GM18858 (cell line): ENCODE measurements around the gene PMIS2.
A peak's percentile ranks its signal among the peaks of the same experiment; 100 is the strongest.
"Not testable (repeated sequence)": the region's sequence is repeated elsewhere in the genome, so short reads cannot be mapped to it uniquely, and the experiment has no call there.

ENCODE experiments used
- ATAC-seq: cut with Tn5 transposase; IDR thresholded peaks from one replicate; pipeline ENCODE4 v1.9.1; 2021; ENCODE audit not compliant: unreplicated experiment

Gene PMIS2

DNA sequence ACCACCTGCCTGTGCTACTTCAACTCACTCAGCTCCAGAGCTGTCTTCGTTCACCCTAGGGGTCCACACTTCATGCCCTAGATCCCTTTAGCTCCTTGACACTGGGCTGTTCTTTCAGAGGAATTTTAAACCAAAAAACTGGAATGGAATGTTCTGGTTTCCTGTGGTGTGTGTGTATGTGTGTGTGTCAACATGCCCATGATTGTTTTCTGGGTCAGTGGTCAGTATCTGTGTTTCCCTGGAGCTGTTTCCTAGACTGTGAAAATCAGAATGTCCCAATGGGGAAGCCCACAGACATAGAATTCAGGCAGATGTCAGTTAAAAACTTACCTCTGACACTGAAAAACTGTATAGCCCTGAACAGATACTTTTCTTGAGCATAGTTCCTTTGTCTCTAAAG is 1.3 kb downstream of the PMIS2 start:
- ATAC-seq = no peak

DNA sequence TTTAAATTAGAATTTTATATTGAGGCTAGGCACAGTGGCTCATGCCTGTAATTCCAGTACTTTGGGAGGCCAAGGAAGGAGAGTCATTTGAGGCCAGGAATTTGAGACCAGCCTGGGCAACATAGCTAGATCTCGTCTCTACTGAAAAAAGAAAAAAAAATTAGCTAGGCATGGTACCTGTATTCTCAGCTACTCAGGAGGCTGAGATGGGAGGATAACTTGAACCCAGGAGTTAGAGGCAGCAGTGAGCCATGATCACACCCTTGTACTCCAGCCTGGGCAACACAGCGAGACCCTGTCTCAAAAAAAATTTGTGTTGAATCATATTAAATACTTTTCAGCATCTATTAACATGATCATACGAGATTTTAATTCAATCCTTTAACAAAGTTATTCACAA is 4.9 kb downstream of the PMIS2 start:
- ATAC-seq = no peak

DNA sequence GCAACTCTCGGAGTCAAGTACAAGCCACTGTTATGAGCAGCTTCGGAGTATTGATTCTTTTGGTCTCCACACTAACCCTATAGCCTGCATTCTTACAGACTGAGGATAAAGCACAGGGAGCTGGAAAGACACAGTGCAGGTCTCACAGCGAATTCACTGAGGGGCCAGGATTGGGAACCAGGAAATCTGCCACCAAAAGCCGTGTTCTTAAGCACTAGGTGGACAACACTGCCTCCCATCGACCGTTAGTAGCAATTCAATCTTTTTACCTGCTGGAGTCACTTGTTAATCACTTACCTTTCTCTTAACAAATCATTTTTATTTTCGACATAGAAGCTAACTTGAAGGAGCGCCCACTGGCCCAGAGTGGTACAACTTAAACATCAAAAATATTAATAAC is 6.3 kb downstream of the PMIS2 start:
- ATAC-seq = no peak

DNA sequence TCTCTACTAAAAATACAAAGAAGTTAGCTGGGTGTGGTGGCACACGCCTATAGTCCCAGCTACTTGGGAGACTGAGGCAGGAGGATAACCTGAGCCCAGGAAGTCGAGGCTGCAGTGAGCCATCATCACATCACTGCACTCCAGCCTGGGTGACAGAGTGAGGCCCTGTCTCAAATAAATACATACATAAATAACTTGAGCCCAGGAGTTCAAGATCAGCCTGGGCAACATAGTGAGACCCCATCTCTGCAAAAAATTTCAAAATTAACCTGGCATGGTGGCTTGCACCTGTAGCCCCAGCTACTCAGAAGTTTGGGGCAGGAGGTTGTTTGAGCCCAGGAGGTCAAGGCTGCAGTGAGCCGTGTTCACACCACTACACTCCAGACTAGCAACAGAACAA is 9.1 kb downstream of the PMIS2 start:
- ATAC-seq = not testable (repeated sequence)

DNA sequence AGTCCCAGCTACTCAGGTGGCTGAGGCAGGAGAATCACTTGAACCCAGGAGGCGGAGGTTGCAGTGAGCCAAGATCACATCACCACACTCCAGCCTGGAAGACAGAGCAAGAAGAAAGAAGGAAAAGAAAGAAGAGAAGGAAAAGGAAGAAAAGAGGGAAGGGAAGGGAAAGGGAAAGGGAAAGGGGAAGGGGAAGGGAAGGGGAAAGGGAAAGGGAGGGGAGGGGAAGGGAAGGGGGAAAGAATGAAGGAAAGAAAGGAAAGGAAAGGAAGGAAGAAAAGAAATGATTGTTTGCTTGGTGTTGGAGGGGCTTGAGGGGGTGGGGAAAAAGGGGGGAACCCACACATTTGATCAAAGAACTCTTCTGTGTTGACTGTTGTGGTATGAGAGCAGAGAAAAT is 10.0 kb downstream of the PMIS2 start:
- no peak for ATAC-seq

DNA sequence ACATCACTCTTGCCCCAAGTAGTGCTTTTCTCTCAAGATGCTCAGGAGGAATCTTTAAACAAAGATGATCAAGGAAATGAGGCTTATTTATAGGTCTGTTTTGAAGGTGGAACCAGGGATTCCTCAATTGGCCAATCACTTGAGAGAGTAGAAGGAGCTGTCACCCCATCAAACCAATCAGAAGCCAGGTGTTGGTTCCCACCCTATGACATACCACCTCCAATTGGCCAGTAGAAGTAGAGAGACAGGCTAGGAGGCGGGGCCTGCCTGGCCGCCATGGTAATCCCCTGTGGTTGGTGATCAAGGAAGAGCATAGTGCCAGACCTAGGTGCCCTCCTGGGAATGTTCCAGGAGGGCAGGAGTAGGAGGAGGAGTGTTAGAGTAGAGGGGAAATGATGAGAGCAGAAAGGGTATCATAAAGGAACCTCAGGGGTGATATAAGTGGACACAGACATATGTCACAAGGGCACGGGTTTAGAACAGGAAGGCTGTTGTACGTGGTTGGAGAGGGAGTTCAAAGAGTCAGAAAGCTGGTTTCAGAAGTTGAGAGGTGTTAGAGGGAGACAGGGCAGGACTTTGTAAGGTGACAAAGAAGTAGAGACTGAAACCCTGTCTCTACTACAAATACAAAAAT is 10.5 kb downstream of the PMIS2 start:
- no peak for ATAC-seq

DNA sequence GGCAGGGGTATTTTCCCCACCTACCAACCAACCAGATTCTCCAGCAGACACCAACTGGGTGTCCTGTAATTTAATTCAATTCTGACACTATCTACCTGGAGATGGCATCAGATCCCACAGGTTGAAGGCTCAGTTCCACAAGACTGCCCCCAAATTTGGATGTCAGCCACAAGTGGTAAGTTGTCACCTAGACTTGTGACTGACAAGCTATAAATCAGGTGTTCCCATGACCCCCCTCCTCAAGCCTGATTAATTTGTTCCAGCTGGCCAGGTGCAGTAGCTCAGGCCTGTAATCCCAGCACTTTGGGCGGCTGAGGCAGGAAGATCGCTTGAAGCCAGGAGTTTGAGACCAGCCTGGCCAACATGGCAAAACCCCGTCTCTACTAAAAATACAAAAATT is 16.0 kb downstream of the PMIS2 start:
- ATAC-seq = no peak

DNA sequence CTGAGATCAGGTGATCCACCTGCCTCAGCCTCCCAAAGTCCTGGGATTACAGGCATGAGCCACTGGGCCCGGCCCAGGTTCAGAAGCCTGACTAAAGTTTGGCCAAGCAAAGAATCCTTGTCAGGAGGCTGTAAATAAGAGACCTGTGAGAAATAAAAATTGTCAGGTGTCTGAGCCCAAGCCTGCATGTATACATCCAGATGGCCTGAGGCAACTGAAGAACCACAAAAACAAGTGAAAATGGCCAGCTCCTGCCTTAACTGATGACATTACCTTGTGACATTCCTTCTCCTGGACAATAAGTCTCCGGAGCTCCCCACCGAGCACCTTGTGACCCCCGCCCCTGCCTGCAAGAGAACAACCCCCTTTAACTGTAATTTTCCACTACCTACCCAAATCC is 18.5 kb downstream of the PMIS2 start:
- not testable (repeated sequence) for ATAC-seq

DNA sequence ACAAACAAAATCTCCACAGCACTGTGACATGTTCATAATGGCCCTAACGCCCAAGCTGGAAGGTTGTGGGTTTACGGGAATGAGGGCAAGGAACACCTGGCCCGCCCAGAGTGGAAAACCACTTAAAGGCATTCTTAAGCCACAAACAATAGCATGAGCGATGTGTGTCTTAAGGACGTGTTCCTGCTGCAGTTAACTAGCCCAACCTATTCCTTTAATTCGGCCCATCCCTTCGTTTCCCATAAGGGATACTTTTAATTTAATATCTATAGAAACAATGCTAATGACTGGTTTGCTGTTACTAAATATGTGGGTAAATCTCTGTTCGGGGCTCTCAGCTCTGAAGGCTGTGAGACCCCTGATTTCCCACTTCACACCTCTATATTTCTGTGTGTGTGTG is 21.2 kb downstream of the PMIS2 start:
- ATAC-seq = not testable (repeated sequence)

DNA sequence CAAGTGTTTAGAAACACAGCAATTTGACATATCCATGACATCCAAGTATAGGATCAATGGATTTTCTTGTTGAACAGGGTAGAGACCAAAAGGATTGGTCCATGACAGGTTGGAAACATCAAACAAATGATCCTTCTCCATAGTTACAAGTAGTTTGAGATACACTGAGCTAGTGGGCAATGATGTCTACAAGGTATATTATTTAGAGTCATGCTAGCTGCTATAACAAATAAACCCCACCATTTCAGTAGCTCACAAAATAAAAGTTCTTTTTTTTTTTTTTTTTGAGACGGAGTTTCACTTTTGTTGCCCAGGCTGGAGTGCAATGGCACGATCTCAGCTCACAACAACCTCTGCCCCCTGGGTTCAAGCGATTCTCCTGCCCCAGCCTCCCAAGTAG is 21.7 kb downstream of the PMIS2 start:
- no peak for ATAC-seq

DNA sequence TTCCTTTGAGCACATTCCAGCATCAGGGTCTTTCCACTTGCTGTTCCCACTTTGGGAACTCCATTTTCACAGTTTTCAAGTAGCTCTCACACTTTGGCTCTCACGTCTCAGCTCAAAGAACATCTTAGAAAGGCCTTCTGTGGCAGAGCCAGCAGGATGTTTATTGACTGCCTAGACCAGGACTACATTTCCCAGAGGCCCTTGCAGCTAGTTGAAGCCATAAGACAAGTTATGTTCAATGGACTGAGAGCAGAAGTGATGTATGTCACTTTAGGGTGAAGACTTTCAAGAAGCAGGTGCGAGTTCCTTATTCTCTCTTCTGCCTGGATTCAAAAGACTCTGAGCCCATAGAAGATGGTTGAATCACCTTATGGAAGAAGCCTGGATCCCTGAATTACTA is 22.3 kb downstream of the PMIS2 start:
- ATAC-seq = no peak

DNA sequence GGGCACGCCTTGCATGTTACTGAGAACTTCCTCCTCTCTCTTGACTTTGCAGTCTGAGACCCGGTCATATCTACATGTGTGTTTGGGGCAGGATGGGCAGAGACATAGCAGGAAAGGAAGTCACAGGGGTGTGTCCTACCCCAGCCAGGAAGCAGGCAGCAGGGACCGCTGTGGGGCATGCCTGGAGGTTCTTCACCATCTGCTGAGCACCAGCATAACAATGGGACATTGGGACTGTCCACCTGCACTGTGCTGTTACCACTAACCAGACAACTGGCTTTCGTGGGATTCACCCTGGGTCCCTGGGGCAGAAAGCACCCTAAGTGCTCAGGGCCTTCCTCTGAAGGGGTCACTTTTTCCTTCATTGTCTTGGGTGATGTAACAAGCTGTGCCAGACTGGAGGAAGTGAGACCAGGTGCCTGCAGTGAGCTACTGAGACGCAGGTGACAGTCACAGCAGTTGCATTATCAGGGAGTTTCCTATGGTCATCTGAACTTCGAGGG is 23.9 kb downstream of the PMIS2 start:
- ATAC-seq = no peak

DNA sequence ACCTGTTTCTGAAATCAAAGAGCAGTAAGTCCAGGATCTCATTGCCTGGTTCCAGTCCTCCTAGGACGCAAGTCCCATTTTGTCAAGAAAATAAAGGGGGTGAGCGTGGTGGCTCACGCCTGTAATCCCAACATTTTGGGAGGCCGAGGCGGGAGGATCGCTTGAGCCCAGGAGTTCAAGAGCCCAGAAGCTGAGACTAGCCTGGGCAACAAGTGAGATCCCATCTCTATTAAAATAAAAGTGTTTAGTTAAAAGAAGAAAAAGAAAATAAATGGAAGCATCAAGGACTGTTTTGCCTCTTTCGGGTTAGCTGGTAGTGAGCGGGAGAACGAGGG is 26.2 kb downstream of the PMIS2 start:
- ATAC-seq = no peak

DNA sequence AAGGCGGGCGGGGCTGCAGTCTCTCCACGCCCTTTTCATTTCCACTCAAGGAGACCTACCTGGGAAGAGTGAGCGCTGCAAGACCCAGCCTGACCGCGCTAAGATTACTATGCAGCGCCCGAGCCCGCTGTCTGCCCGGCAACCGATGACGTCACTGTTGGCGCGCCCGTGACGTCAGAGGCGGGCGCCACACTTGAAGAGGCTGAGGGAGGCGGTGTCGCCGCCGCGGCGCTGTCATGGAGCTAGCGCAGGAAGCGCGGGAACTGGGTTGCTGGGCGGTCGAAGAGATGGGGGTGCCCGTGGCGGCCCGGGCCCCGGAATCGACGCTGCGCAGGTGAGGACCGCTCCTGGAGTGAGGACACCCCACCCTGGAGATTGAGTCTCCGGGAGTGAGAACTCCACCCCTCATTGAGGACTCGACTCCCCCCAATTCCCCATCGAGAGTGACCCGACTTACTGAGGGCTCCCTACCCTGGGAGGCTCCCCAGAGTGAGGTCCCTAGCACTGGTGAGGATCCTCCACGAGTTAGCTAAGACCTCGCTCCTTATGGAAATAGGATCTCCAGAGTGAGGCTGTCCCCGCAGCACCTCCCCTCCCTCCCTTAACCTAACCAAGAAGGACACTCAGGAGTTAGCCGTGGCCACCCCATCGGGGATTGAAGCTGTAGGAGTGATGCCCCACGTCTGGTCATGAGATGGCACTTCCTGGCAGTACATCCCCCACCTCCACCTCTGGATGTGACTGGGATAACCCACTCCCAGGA is 26.8 kb downstream of the PMIS2 start, which contains the start of gene HAUS5:
HAUS5 (plus strand) TSS at position 177 of the 763 bp plus-strand sequence; CDS start at position 237, 60 bp downstream.
- ATAC-seq = peak; percentile 59

DNA sequence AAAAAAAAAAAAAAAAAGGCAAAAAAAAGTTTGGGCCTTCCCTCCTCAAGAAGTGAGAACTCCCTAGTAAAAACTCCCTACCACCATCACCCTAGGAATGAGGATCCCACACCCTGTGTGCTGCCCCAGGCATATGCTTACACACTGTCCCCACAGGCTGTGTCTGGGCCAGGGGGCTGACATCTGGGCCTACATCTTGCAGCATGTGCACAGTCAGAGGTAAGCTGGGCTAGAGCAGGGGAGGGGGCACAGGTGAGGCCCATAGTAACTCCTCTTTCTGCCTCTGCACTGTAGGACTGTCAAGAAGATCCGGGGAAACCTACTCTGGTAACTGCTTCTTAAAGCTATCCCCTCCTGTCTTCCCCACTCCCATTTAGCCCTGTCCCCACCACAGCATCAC is 27.6 kb downstream of the PMIS2 start:
- no peak for ATAC-seq

DNA sequence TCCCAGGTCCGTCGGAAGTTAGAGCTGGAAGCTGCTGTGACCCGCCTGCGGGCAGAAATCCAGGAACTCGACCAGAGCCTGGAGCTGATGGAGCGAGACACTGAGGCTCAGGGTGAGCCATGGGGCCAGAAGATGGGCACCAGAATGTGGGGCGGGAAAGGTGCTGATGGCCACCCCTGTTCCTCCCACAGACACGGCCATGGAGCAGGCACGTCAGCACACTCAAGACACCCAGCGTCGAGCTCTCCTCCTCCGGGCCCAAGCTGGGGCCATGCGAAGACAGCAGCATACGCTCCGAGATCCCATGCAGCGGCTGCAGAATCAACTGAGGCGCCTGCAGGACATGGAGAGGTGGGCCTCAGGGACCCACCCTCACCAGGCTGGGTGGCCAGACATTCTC is 29.1 kb downstream of the PMIS2 start:
- ATAC-seq = no peak

DNA sequence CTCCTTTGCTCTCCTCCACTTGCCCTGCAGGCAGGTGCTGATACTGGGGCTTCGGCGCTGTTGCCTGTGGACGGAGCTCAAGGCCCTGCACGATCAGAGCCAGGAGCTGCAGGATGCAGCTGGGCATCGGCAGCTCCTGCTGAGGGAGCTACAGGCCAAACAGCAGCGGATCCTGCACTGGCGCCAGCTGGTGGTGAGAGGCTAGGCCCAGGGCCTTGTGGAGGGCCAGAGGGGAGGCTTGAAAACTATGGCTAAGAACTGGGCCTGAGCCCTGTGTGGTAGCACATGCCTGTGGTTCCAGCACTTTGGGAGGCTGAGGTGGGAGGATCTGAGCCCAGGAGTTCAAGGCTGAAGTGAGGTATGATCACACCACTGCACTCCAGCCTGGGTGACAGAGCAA is 32.9 kb downstream of the PMIS2 start:
- ATAC-seq = no peak

DNA sequence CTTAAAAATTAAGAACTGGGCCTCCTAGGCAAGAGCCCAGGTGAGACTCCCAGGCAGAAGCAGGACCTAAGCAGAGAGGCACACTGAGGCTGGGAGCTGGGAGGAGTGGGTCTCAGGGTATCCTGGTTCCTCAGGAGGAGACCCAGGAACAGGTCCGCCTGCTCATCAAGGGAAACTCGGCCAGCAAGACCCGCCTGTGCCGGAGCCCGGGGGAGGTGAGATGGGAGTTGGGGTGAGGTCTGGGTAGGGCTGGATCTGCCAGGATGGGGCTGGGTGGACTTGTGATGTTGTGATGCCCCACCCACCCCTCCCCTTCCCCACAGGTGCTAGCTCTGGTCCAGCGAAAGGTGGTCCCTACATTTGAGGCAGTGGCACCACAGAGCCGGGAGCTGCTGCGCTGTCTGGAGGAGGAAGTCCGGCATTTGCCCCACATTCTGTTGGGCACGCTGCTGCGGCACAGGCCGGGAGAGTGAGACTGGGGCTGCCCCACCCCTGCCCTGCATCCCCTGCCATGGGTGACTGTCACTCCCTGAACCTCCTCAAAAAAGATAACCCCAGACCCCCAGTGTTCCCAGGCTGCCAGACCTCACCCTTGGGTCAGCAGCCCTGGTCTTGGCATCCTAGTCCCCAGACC is 33.4 kb downstream of the PMIS2 start:
- no peak for ATAC-seq

DNA sequence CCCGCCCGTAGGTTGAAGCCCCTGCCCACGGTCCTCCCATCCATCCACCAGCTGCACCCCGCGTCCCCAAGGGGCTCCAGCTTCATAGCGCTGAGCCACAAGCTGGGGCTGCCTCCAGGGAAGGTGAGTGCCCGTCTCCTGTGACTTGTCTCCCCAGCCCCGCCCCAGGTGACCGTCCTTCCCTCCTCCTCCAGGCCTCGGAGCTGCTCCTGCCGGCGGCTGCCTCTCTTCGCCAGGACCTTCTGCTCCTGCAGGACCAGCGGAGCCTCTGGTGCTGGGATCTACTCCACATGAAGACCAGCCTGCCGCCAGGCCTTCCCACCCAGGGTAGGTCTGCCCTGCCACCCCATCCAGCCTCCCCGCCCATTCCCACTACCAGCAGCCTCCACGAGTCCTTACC is 34.0 kb downstream of the PMIS2 start:
- no peak for ATAC-seq

DNA sequence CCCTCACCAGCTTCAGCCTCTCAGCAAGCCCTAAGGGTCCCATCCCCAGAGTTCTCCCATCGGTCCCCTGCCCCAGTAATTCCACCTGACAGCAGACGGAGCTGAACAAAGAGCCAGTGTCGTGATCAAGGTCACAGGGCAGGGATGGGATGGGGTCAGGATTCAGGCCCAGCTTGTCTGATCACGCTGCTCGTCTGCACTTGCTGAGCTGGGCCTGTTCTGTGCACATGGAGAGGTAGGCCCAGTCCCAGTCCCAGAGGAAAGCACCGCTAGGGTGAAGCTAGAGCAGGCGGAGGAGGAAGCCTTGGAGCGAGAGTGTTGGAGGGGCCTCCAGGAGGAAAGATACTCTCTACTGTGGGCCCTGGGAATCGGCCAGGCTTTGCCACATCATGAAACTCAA is 35.7 kb downstream of the PMIS2 start:
- no peak for ATAC-seq

DNA sequence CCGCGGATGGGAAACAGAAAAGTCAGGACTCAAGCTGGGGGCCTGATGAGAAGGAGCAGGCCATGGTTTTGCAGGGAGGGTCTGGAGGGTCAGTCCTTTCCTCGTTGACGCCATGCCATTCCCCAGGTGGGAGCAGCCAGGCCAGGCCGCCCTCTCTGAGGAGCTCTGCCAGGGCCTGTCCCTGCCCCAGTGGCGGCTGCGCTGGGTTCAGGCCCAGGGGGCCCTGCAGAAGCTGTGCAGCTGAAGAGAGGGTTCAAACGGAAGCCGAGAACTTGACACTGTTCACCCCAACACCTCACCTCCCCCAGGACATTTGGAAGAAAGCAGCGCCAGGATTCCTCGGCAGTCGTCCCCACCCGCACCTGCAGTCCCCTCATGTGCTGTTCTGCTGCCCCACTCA is 36.8 kb downstream of the PMIS2 start:
- ATAC-seq = no peak

DNA sequence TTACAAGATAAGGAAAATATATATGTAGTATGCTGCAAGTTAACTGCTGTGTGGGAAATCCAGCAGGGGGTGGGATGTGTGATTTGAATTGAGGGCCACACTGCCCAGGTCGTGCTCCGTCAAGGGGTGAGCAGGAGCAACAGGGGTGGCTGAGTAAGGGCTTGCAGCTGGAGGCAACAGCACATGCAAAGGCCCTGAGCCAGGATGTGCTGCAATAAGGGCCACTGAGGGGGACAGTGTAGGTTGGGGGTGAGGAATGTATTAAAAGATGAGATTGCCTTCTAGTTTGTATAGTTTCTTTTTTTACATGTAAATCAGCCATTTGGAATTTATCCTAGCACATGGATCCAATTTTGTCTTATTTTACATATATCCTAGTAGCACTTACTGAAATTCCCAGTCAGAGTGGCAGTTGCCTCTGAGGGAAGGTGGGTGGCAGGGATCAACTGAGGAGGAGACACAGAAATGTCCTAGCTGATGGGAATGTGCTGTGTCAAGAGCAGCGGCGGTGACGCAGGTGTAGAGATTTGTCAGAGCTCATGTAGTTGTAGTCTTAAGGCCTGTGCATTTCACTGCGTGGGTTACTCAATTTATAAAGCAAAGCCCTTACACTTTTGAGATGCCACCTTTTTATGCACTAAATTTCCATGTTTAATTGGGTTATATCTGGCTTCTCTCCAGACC is 37.5 kb downstream of the PMIS2 start:
- no peak for ATAC-seq
